ENCODE measurements around the gene NPS. TPM values are rescaled to one million over a fixed set of nuclear protein-coding genes. Genes with fewer than 3 reads are reported as not detected.

Gene NPS
- total RNA-seq, 6 experiments from 2014 or later, result not detected

GRCh38 chr10:127561647-127562046, 12.5 kb downstream of the NPS start:
- H3K36me3 ChIP-seq, result no peaks in the 10 kb centered on the region
- no peak overlapping the region for H3K27ac ChIP-seq
- ATAC-seq, result no peak
- H3K9me3 ChIP-seq, result no peaks in the 10 kb centered on the region
- intact Hi-C loops (cut with DNase I), result no loop called here
- WGBS (ENCODE audit: insufficient coverage, low coverage, low lambda C conversion rate, missing lambda C conversion rate), result 56% methylated on average over 8 of the region's 8 CpGs
- DNase-seq, result no peak
- peaks cover 0 to 5% (median 0%) of the 10 kb centered on the region in 4 donors for H3K4me1 ChIP-seq
- no peak overlapping the region for H3K4me3 ChIP-seq
- TF ChIP-seq CTCF (IDR thresholded peaks at IDR 0.05), result no peak
- TF ChIP-seq POLR2A (IDR thresholded peaks at IDR 0.05), result no peak
- no peaks in the 10 kb centered on the region for H3K27me3 ChIP-seq

GRCh38 chr10:127563718-127564553, 14.8 kb downstream of the NPS start:
- Histone ChIP-seq H3K4me3 (no peak overlapping the region), H3K36me3 (no peaks in the 10 kb centered on the region), H3K9me3 (no peaks in the 10 kb centered on the region), H3K4me1 (peaks cover 0 to 5% (median 0%) of the 10 kb centered on the region in 4 donors), H3K27ac (no peak overlapping the region), H3K27me3 (no peaks in the 10 kb centered on the region)
- WGBS (ENCODE audit: insufficient coverage, low coverage, low lambda C conversion rate, missing lambda C conversion rate), result 58% methylated on average over 9 of the region's 10 CpGs
- peak in 3 of 4 donors; percentile 27 to 55 (median 42) for TF ChIP-seq CTCF (IDR thresholded peaks at IDR 0.05)
- TF ChIP-seq POLR2A (IDR thresholded peaks at IDR 0.05), result no peak
- intact Hi-C loops (cut with DNase I), result no loop called here
- DNase-seq (no peak), ATAC-seq (peak; percentile 26 to 56 (median 44))

GRCh38 chr10:127564644-127565043, 15.5 kb downstream of the NPS start:
- TF ChIP-seq CTCF (IDR thresholded peaks at IDR 0.05) (no peak), POLR2A (IDR thresholded peaks at IDR 0.05) (no peak)
- H3K9me3 ChIP-seq, result no peaks in the 10 kb centered on the region
- H3K36me3 ChIP-seq, result no peaks in the 10 kb centered on the region
- 36% methylated on average over 4 of the region's 4 CpGs for WGBS (ENCODE audit: insufficient coverage, low coverage, low lambda C conversion rate, missing lambda C conversion rate)
- no peak overlapping the region for H3K4me3 ChIP-seq
- ATAC-seq, result peak; percentile 57 to 85 (median 62)
- H3K27ac ChIP-seq, result no peak overlapping the region
- intact Hi-C loops (cut with DNase I), result no loop called here
- no peak for DNase-seq
- peaks cover 0 to 5% (median 0%) of the 10 kb centered on the region in 4 donors for H3K4me1 ChIP-seq
- no peaks in the 10 kb centered on the region for H3K27me3 ChIP-seq

- no peaks in the 10 kb centered on the region for H3K9me3 ChIP-seq
- DNase-seq, result no peak
- no peak overlapping the region for H3K27ac ChIP-seq
- H3K4me3 ChIP-seq, result no peak overlapping the region
- H3K27me3 ChIP-seq, result no peaks in the 10 kb centered on the region
- intact Hi-C loops (cut with DNase I), result no loop called here
- ATAC-seq, result no peak
- WGBS (ENCODE audit: insufficient coverage, low coverage, low lambda C conversion rate, missing lambda C conversion rate), result 25% methylated on average over 2 of the region's 4 CpGs
- H3K36me3 ChIP-seq, result no peaks in the 10 kb centered on the region
- TF ChIP-seq POLR2A (IDR thresholded peaks at IDR 0.05), result no peak
- TF ChIP-seq CTCF (IDR thresholded peaks at IDR 0.05), result no peak
- peaks cover 0 to 5% (median 0%) of the 10 kb centered on the region in 4 donors for H3K4me1 ChIP-seq
Measured at GRCh38 chr10:127565583-127565982, 16.5 kb downstream of the NPS start.
